Measurements from ENCODE around the gene S100A13.

DNA sequence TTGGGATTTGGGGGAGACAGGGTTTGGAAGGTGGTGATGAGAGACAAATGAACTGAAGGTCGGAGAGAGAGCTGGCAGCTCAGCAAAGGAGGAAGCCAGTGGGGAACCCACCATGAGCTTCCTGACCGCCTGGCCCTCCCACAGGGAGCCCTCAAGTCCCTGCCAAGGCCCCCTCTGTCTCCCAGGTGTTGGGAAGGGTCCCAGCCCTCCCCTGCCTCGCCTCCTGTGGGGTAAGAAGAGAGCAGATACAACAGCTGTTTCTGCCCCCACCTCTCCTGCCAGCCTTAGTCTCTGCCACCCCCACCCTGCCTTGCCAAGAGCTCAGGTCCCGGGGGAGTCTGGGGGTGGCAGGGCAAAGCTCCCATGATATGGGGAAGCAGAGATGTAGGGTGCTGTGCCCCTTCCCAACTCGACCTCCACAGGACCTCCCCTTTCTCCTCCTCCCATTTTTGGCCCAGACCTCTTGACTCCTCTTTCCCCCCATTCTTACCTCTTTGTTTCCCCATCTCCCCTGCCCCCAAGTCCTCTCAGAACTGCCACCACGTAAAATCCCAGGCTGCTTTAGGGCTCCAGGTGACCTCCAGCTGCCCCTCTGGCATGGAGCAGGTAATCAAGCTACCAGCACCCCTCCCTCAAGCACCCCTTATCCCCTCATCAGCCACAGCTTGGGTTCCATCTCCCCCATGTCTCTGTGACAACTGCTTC, 1.5 kb upstream of the S100A13 start:
- TF ChIP-seq, protein P1, sequence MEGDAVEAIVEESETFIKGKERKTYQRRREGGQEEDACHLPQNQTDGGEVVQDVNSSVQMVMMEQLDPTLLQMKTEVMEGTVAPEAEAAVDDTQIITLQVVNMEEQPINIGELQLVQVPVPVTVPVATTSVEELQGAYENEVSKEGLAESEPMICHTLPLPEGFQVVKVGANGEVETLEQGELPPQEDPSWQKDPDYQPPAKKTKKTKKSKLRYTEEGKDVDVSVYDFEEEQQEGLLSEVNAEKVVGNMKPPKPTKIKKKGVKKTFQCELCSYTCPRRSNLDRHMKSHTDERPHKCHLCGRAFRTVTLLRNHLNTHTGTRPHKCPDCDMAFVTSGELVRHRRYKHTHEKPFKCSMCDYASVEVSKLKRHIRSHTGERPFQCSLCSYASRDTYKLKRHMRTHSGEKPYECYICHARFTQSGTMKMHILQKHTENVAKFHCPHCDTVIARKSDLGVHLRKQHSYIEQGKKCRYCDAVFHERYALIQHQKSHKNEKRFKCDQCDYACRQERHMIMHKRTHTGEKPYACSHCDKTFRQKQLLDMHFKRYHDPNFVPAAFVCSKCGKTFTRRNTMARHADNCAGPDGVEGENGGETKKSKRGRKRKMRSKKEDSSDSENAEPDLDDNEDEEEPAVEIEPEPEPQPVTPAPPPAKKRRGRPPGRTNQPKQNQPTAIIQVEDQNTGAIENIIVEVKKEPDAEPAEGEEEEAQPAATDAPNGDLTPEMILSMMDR (IDR thresholded peaks at IDR 0.05), result no peak
- no peak for TF ChIP-seq POLR2A (IDR thresholded peaks at IDR 0.05)
- no peak for TF ChIP-seq POLR2AphosphoS5 (IDR thresholded peaks at IDR 0.05)
